SK-N-DZ (cell line): ENCODE measurements around the gene SNX12. TPM values are rescaled to one million over a fixed set of nuclear protein-coding genes. Genes with fewer than 3 reads are reported as not detected.

Source experiments
- DNase-seq: peaks from one replicate; pipeline ENCODE4 v3.0.0-alpha.2; 2015; ENCODE audit warnings: low spot score
- polyA plus RNA-seq, 2 experiments: library from polyadenylated mRNA; depleted of rRNA; stranded (reverse); fragments of >200 nt; gene quantifications; 2 replicates each; pipeline ENCODE4 v1.2.3, GENCODE V29; 2014

Gene SNX12
- polyA plus RNA-seq (2014; cell fraction: cytosol; rRNA removed): 49.3 and 64.5 TPM in 2 replicates
- polyA plus RNA-seq (2014; cell fraction: nucleus; rRNA removed): 15.0 and 34.3 TPM in 2 replicates

- peak; percentile 95 for DNase-seq
Observed at GRCh38 chrX:71068044-71068918, at the start of gene SNX12. SNX12 (minus strand) TSS chrX:71068334; CDS start chrX:71068306, 28 bp downstream.

- DNase-seq: no peak
Observed at GRCh38 chrX:71117358-71117757, 49.2 kb upstream of the SNX12 start.

GRCh38 chrX:71111921-71112431, 43.8 kb upstream of the SNX12 start:
- DNase-seq: no peak

- no peak for DNase-seq
Observed at GRCh38 chrX:71111141-71111843, 43.2 kb upstream of the SNX12 start, which contains the start of gene IL2RG. IL2RG (minus strand) TSS chrX:71111577; CDS start chrX:71111539, 38 bp downstream.

- DNase-seq: no peak
Observed at GRCh38 chrX:71109051-71109450, 40.9 kb upstream of the SNX12 start.

GRCh38 chrX:71107762-71108360, 39.7 kb upstream of the SNX12 start:
- DNase-seq: peak; percentile 40

GRCh38 chrX:71107245-71107644, 39.1 kb upstream of the SNX12 start:
- no peak for DNase-seq

- DNase-seq: no peak
Observed at GRCh38 chrX:71106427-71106826, 38.3 kb upstream of the SNX12 start, which contains the start of gene CXorf65. CXorf65 (minus strand) TSS chrX:71106740; CDS start chrX:71106556, 184 bp downstream.

GRCh38 chrX:71105628-71106027, 37.5 kb upstream of the SNX12 start:
- no peak for DNase-seq

- peak; percentile 83 for DNase-seq
Observed at GRCh38 chrX:71103110-71103983, 35.2 kb upstream of the SNX12 start.

GRCh38 chrX:71102292-71102691, 34.2 kb upstream of the SNX12 start:
- DNase-seq: no peak

- no peak for DNase-seq
Observed at GRCh38 chrX:71100581-71101505, 32.7 kb upstream of the SNX12 start.

- no peak for DNase-seq
Observed at GRCh38 chrX:71099736-71100135, 31.6 kb upstream of the SNX12 start.

GRCh38 chrX:71098951-71099506, 30.9 kb upstream of the SNX12 start:
- DNase-seq: no peak

- peak; percentile 51 for DNase-seq
Observed at GRCh38 chrX:71098302-71098701, 30.2 kb upstream of the SNX12 start.

GRCh38 chrX:71096760-71097032, 28.6 kb upstream of the SNX12 start:
- DNase-seq: no peak

- peak; percentile 24 for DNase-seq
Observed at GRCh38 chrX:71095981-71096759, 28.0 kb upstream of the SNX12 start.

GRCh38 chrX:71095555-71095980, 27.4 kb upstream of the SNX12 start, which contains the start of gene FOXO4:
FOXO4 (plus strand) TSS chrX:71095851; CDS start chrX:71096529, 678 bp downstream.
- DNase-seq: peak; percentile 86
